ENCODE measurements around the gene MYL2.
"Not testable (repeated sequence)": the region's sequence is repeated elsewhere in the genome, so short reads cannot be mapped to it uniquely, and the experiment has no call there.

Gene MYL2

DNA sequence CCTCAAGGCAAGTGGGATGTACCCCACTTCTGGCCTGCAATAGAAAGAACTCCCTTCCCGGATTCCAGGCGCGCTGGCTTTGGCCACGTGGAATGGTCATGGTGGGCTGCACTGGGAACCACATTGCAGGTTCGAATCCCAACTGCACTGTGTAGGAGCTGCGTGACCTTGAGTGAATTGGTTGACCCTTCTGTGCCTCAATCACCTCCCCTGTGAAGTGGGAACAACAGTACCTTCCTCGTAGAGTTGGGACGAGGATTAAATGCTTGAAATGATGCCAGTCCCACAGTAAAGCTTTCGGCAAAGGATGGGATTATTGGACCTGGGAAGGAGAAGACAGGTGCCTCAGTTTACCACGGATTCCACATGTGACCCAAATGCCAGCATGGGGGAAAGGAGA is 36.8 kb upstream of the MYL2 start:
- H3K9me3 ChIP-seq (ENCODE audit: severe bottlenecking), result peaks cover 2% of the 10 kb centered on the region
- TF ChIP-seq, protein P1, sequence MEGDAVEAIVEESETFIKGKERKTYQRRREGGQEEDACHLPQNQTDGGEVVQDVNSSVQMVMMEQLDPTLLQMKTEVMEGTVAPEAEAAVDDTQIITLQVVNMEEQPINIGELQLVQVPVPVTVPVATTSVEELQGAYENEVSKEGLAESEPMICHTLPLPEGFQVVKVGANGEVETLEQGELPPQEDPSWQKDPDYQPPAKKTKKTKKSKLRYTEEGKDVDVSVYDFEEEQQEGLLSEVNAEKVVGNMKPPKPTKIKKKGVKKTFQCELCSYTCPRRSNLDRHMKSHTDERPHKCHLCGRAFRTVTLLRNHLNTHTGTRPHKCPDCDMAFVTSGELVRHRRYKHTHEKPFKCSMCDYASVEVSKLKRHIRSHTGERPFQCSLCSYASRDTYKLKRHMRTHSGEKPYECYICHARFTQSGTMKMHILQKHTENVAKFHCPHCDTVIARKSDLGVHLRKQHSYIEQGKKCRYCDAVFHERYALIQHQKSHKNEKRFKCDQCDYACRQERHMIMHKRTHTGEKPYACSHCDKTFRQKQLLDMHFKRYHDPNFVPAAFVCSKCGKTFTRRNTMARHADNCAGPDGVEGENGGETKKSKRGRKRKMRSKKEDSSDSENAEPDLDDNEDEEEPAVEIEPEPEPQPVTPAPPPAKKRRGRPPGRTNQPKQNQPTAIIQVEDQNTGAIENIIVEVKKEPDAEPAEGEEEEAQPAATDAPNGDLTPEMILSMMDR (IDR thresholded peaks at IDR 0.05; ENCODE audit: low read depth, low read length), result no peak
- H3K36me3 ChIP-seq, result no peaks in the 10 kb centered on the region
- no peak overlapping the region for H3K27ac ChIP-seq
- H3K27me3 ChIP-seq (ENCODE audit: insufficient read depth, low read depth, severe bottlenecking), result no peaks in the 10 kb centered on the region
- no peak for DNase-seq
- H3K4me3 ChIP-seq (ENCODE audit: low read depth, low read length), result no peak overlapping the region

DNA sequence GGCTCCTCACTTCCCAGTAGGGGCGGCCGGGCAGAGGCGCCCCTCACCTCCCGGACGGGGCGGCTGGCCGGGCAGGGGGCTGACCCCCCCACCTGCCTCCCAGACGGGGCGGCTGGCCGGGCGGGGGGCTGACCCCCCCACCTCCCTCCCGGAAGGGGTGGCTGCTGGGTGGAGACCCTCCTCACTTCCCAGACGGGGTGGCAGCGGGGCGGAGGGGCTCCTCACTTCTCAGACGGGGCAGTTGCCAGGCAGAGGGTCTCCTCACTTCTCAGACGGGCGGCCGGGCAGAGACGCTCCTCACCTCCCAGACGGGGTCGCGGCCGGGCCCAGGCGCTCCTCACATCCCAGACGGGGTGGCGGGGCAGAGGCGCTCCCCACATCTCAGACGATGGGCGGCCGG is 30.5 kb upstream of the MYL2 start:
- H3K27me3 ChIP-seq (ENCODE audit: insufficient read depth, low read depth, severe bottlenecking); H3K4me3 ChIP-seq (ENCODE audit: low read depth, low read length); H3K27ac ChIP-seq: not testable (repeated sequence)

GRCh38 chr12:110950466-110950865 is 30.1 kb upstream of the MYL2 start:
- H3K27ac ChIP-seq; DNase-seq; H3K4me3 ChIP-seq (ENCODE audit: low read depth, low read length); H3K27me3 ChIP-seq (ENCODE audit: insufficient read depth, low read depth, severe bottlenecking); H3K36me3 ChIP-seq: not testable (repeated sequence)
- peaks cover 15% of the 10 kb centered on the region for H3K9me3 ChIP-seq (ENCODE audit: severe bottlenecking)

More for the DNA sequence above, 30.5 kb upstream of the MYL2 start:
- H3K36me3 ChIP-seq, DNase-seq: not testable (repeated sequence)
- H3K9me3 ChIP-seq (ENCODE audit: severe bottlenecking), result peaks cover 11% of the 10 kb centered on the region

GRCh38 chr12:110948041-110948440 is 27.7 kb upstream of the MYL2 start:
- Histone ChIP-seq H3K27ac (no peak overlapping the region), H3K9me3 (ENCODE audit: severe bottlenecking) (peaks cover 17% of the 10 kb centered on the region), H3K36me3 (no peaks in the 10 kb centered on the region), H3K27me3 (ENCODE audit: insufficient read depth, low read depth, severe bottlenecking) (no peaks in the 10 kb centered on the region), H3K4me3 (ENCODE audit: low read depth, low read length) (no peak overlapping the region)
- TF ChIP-seq, protein P1 (IDR thresholded peaks at IDR 0.05; ENCODE audit: low read depth, low read length), result no peak
- DNase-seq, result no peak

DNA sequence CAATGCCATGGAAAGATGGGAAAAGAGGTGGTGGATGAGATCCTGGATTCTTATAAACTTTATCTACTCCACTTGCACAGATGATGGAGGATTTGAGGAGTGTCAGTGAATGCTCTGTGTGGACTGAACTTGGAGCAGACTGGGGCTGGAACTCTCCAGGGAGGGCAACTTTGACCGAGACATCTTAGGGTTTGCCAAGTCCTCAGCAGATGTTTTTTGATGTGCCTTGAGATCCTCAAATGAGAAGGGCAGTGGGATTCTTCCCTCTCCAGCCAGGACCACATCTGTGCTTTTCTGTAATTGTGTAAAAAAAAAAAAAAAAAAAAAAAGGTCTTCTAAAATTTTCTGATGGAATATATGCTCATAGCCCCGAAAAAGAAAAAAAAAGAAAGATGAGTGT is 23.0 kb upstream of the MYL2 start:
- TF ChIP-seq, protein P1 (IDR thresholded peaks at IDR 0.05; ENCODE audit: low read depth, low read length), result no peak
- no peak overlapping the region for H3K27ac ChIP-seq
- H3K36me3 ChIP-seq, result no peaks in the 10 kb centered on the region
- peaks cover 18% of the 10 kb centered on the region for H3K9me3 ChIP-seq (ENCODE audit: severe bottlenecking)
- H3K4me3 ChIP-seq (ENCODE audit: low read depth, low read length), result no peak overlapping the region
- no peaks in the 10 kb centered on the region for H3K27me3 ChIP-seq (ENCODE audit: insufficient read depth, low read depth, severe bottlenecking)
- no peak for DNase-seq

GRCh38 chr12:110941391-110941790 is 21.0 kb upstream of the MYL2 start:
- H3K27ac ChIP-seq, result no peak overlapping the region
- TF ChIP-seq, protein P1 (IDR thresholded peaks at IDR 0.05; ENCODE audit: low read depth, low read length), result no peak
- H3K4me3 ChIP-seq (ENCODE audit: low read depth, low read length), result no peak overlapping the region
- H3K36me3 ChIP-seq, result no peaks in the 10 kb centered on the region
- no peak for DNase-seq
- H3K9me3 ChIP-seq (ENCODE audit: severe bottlenecking), result peaks cover 14% of the 10 kb centered on the region
- H3K27me3 ChIP-seq (ENCODE audit: insufficient read depth, low read depth, severe bottlenecking), result no peaks in the 10 kb centered on the region

DNA sequence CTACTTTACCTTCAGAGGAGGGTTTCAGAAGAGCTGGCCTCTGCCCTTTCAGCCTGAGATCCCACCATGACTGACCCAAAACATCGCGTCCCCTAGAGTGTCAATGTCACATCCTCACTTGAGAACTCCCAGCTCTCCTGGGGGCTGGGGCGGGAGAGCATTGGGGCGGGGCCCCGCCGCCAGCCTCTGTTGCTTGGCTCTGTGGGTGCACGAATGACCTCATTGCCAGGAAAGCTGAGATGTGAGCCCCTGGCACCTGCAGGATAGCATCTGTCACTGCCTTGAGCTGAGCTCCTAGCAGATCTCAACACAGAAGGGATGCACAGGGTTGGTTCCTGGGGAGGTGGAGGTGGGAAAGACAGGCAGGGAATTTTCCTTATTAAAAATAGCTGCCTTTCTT is 20.6 kb upstream of the MYL2 start:
- Histone ChIP-seq H3K27me3 (ENCODE audit: insufficient read depth, low read depth, severe bottlenecking) (no peaks in the 10 kb centered on the region), H3K27ac (no peak overlapping the region), H3K36me3 (no peaks in the 10 kb centered on the region), H3K9me3 (ENCODE audit: severe bottlenecking) (peaks cover 10% of the 10 kb centered on the region), H3K4me3 (ENCODE audit: low read depth, low read length) (no peak overlapping the region)
- TF ChIP-seq, protein P1 (IDR thresholded peaks at IDR 0.05; ENCODE audit: low read depth, low read length), result no peak
- DNase-seq, result no peak
